PC-9 (cell line): ENCODE data around the gene SMARCE1. TPM values are rescaled to one million over a fixed set of nuclear protein-coding genes. Genes with fewer than 3 reads are reported as not detected.

Source experiments
- BruUV-seq: library from RNA; stranded (reverse); fragments of 400-500 nt; replicated peaks from 2 replicates; lab custom pipeline; 2021; lab: Mats Ljungman, UMichigan
- CTCF ChIA-PET: fragments of 300-600 bp; sonication (Branson Sonifier 250); formaldehyde crosslinking; loops from one replicate; lab custom pipeline; 2022; ENCODE audit warnings: antibody characterized with exemption; lab: Charles Lee
- POLR2A ChIA-PET: fragments of 300-600 bp; sonication (Branson Sonifier 250); formaldehyde crosslinking; loops from one replicate; lab custom pipeline; 2022; ENCODE audit warnings: antibody characterized with exemption; ENCODE audit not compliant: unreplicated experiment; lab: Charles Lee
- DNase-seq, 2 experiments: peaks; one replicate each; pipeline versions ENCODE4 v3.0.0 to v3.0.0-alpha.2; 2015 to 2022; ENCODE audit warnings: mixed read lengths in 1 of 2
- H2AFZ ChIP-seq: fragments of 200-600 bp; sonication (generic); 2 replicates; pipeline ENCODE4 v1.8.1; 2017; ENCODE audit warnings: antibody characterized with exemption
- H3F3A ChIP-seq: fragments of 200-600 bp; sonication (generic); 2 replicates; pipeline ENCODE4 v1.8.1; 2017; ENCODE audit warnings: antibody characterized with exemption, mild to moderate bottlenecking, low read depth; ENCODE audit not compliant: insufficient read depth
- H3K27ac ChIP-seq: fragments of 200-600 bp; sonication (generic); 2 replicates; pipeline ENCODE4 v1.6.1; 2016; ENCODE audit warnings: mixed run types
- H3K27me3 ChIP-seq: fragments of 200-600 bp; sonication (generic); 2 replicates; pipeline ENCODE4 v1.6.1; 2016; ENCODE audit warnings: low read depth, mixed run types; ENCODE audit not compliant: insufficient read depth
- H3K36me3 ChIP-seq: fragments of 200-600 bp; sonication (generic); 2 replicates; pipeline ENCODE4 v1.6.1; 2016; ENCODE audit warnings: low read depth, mixed run types
- H3K4me1 ChIP-seq: fragments of 200-600 bp; sonication (generic); replicated peaks from 2 replicates; pipeline ENCODE4 v1.6.1; 2016; ENCODE audit warnings: mixed run types; ENCODE audit not compliant: insufficient read depth
- H3K4me2 ChIP-seq: fragments of 200-600 bp; sonication (generic); 2 replicates; pipeline ENCODE4 v1.6.1; 2017; ENCODE audit warnings: mixed run types
- H3K4me3 ChIP-seq: fragments of 200-600 bp; sonication (generic); 2 replicates; pipeline ENCODE4 v1.6.1; 2016; ENCODE audit warnings: mixed run types
- H3K79me2 ChIP-seq: fragments of 200-600 bp; sonication (generic); 2 replicates; pipeline ENCODE4 v1.6.1; 2017; ENCODE audit warnings: low read depth, mixed run types
- H3K9me2 ChIP-seq: fragments of 200-600 bp; sonication (generic); 2 replicates; pipeline ENCODE4 v1.8.1; 2017; ENCODE audit warnings: mild to moderate bottlenecking; ENCODE audit not compliant: insufficient read depth
- H3K9me3 ChIP-seq: fragments of 200-600 bp; sonication (generic); 2 replicates; pipeline ENCODE4 v1.8.1; 2016; ENCODE audit warnings: low read depth; ENCODE audit not compliant: insufficient read depth
- H4K20me1 ChIP-seq: fragments of 200-600 bp; sonication (generic); 2 replicates; pipeline ENCODE4 v1.8.1; 2017; ENCODE audit not compliant: insufficient read depth
- CTCF ChIP-seq: fragments of 200-600 bp; sonication (generic); conservative IDR thresholded peaks from 2 replicates; pipeline ENCODE4 v1.6.1; 2017; ENCODE audit warnings: mixed run types, antibody characterized with exemption, mild to moderate bottlenecking, moderate library complexity
- EZH2 ChIP-seq: fragments of 200-600 bp; sonication (generic); IDR thresholded peaks from 2 replicates; pipeline ENCODE4 v1.8.0; 2017; ENCODE audit warnings: antibody characterized with exemption, low read depth
- intact Hi-C: fragments of 100-400 bp; cut with micrococcal nuclease; formaldehyde crosslinking; loops from one replicate; pipeline ENCODE4 v1.10.0; 2022; ENCODE audit not compliant: unreplicated experiment
- total RNA-seq: library from RNA; stranded (reverse); gene quantifications from 2 replicates; pipeline ENCODE4 v1.2.3, GENCODE V29; 2021

The SMARCE1 gene
- total RNA-seq, 1 experiment from 2014 or later = 90.8 TPM

- Histone ChIP-seq H3K9me3 (no peaks in the 10 kb centered on the region), H2AFZ (no peak overlapping the region), H3F3A (no peaks in the 10 kb centered on the region), H4K20me1 (no peaks in the 10 kb centered on the region), H3K36me3 (no peaks in the 10 kb centered on the region), H3K9me2 (no peaks in the 10 kb centered on the region), H3K4me2 (no peak overlapping the region), H3K4me3 (no peak overlapping the region), H3K27me3 (no peaks in the 10 kb centered on the region), H3K79me2 (no peaks in the 10 kb centered on the region), H3K4me1 (no peaks in the 10 kb centered on the region), H3K27ac (no peak overlapping the region)
- BruUV-seq = no TSS peak
- TF ChIP-seq CTCF = no peak
- no peak for TF ChIP-seq EZH2
- ChIA-PET POLR2A (no interaction called here), CTCF (no interaction called here)
- DNase-seq = no peak
- intact Hi-C loops = no loop called here
Observed at GRCh38 chr17:40686192-40686591, 38.6 kb upstream of the SMARCE1 start.

- Histone ChIP-seq H3K4me2 (no peak overlapping the region), H3K9me2 (no peaks in the 10 kb centered on the region), H4K20me1 (no peaks in the 10 kb centered on the region), H3F3A (0 out of 2 replicates have a peak, but pooled peaks cover 3% of the 10 kb centered on the region), H2AFZ (no peak overlapping the region), H3K27ac (no peak overlapping the region), H3K36me3 (no peaks in the 10 kb centered on the region), H3K9me3 (no peaks in the 10 kb centered on the region), H3K4me1 (peaks cover 14% of the 10 kb centered on the region), H3K27me3 (no peaks in the 10 kb centered on the region), H3K4me3 (no peak overlapping the region), H3K79me2 (no peaks in the 10 kb centered on the region)
- BruUV-seq = no TSS peak
- no peak for DNase-seq
- intact Hi-C loops = no loop called here
- TF ChIP-seq EZH2 (no peak), CTCF (no peak)
- POLR2A ChIA-PET = interaction anchor here (0.5 kb wide), 1 partner anchor 56 kb away, joined by 3 read pairs; no protein-coding TSS in a partner anchor
- CTCF ChIA-PET = interaction anchor here (0.6 kb wide), 1 partner anchor 61 kb away, joined by 4 read pairs; no protein-coding TSS in a partner anchor
Observed at GRCh38 chr17:40680998-40681397, 33.4 kb upstream of the SMARCE1 start.

GRCh38 chr17:40679523-40679907, 31.9 kb upstream of the SMARCE1 start:
- Histone ChIP-seq H3K4me2 (no peak overlapping the region), H3K9me2 (no peaks in the 10 kb centered on the region), H3K79me2 (no peaks in the 10 kb centered on the region), H3K4me1 (peaks cover 14% of the 10 kb centered on the region), H2AFZ (no peak overlapping the region), H3K4me3 (no peak overlapping the region), H3K27me3 (no peaks in the 10 kb centered on the region), H3K27ac (no peak overlapping the region), H3K9me3 (no peaks in the 10 kb centered on the region), H3K36me3 (no peaks in the 10 kb centered on the region), H4K20me1 (no peaks in the 10 kb centered on the region), H3F3A (0 out of 2 replicates have a peak, but pooled peaks cover 3% of the 10 kb centered on the region)
- no TSS peak for BruUV-seq
- ChIA-PET POLR2A (no interaction called here), CTCF (no interaction called here)
- intact Hi-C loops = no loop called here
- no peak for DNase-seq
- TF ChIP-seq CTCF (no peak), EZH2 (no peak)
